ENCODE data around the gene SMCHD1. TPM values are rescaled to one million over a fixed set of nuclear protein-coding genes. Genes with fewer than 3 reads are reported as not detected.

SMCHD1 gene
- total RNA-seq, 1 donor from 2014 or later, result 29.7 TPM

GRCh38 chr18:2818281-2818680, 162.8 kb downstream of the SMCHD1 start:
- Histone ChIP-seq H3K4me1 (ENCODE audit: insufficient read depth, low read length) (no peaks in the 10 kb centered on the region), H2AFZ (ENCODE audit: low read depth, low read length) (no peak overlapping the region), H3K4me3 (ENCODE audit: insufficient read depth, low read depth, low read length) (no peak overlapping the region), H4K20me1 (ENCODE audit: insufficient read depth, low read length) (no peaks in the 10 kb centered on the region), H3K27me3 (ENCODE audit: insufficient read depth, low read length) (no peaks in the 10 kb centered on the region), H3K4me2 (ENCODE audit: low read length) (no peak overlapping the region), H3K9ac (ENCODE audit: low read length) (no peak overlapping the region), H3K36me3 (ENCODE audit: insufficient read depth, low read length) (no peaks in the 10 kb centered on the region), H3K27ac (ENCODE audit: low read depth, low read length) (no peak overlapping the region), H3K79me2 (ENCODE audit: insufficient read depth, low read length) (no peaks in the 10 kb centered on the region), H3K9me3 (ENCODE audit: insufficient read depth, low read depth, low read length) (no peaks in the 10 kb centered on the region)
- no peaks in the 10 kb centered on the region for H3K36me3 Mint-ChIP-seq (ENCODE audit: low read depth, unreplicated experiment)
- H3K4me3 Mint-ChIP-seq (ENCODE audit: unreplicated experiment), result no peak overlapping the region
- no peaks in the 10 kb centered on the region for H3K4me1 Mint-ChIP-seq (ENCODE audit: low read depth, unreplicated experiment)
- H3K9me3 Mint-ChIP-seq (ENCODE audit: unreplicated experiment), result peaks cover 4% of the 10 kb centered on the region
- DNase-seq (ENCODE audit: low read depth) (no peak), FAIRE-seq (no peak)
- TF ChIP-seq, protein P1, sequence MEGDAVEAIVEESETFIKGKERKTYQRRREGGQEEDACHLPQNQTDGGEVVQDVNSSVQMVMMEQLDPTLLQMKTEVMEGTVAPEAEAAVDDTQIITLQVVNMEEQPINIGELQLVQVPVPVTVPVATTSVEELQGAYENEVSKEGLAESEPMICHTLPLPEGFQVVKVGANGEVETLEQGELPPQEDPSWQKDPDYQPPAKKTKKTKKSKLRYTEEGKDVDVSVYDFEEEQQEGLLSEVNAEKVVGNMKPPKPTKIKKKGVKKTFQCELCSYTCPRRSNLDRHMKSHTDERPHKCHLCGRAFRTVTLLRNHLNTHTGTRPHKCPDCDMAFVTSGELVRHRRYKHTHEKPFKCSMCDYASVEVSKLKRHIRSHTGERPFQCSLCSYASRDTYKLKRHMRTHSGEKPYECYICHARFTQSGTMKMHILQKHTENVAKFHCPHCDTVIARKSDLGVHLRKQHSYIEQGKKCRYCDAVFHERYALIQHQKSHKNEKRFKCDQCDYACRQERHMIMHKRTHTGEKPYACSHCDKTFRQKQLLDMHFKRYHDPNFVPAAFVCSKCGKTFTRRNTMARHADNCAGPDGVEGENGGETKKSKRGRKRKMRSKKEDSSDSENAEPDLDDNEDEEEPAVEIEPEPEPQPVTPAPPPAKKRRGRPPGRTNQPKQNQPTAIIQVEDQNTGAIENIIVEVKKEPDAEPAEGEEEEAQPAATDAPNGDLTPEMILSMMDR (IDR thresholded peaks at IDR 0.05; ENCODE audit: insufficient read depth, low read depth, low read length), result no peak
- TF ChIP-seq EZH2 (IDR thresholded peaks at IDR 0.05; ENCODE audit: insufficient read depth, low read length), result no peak
- no peaks in the 10 kb centered on the region for H3K27me3 Mint-ChIP-seq (ENCODE audit: low read depth, unreplicated experiment)
- H3K27ac Mint-ChIP-seq (ENCODE audit: unreplicated experiment), result no peak overlapping the region

DNA sequence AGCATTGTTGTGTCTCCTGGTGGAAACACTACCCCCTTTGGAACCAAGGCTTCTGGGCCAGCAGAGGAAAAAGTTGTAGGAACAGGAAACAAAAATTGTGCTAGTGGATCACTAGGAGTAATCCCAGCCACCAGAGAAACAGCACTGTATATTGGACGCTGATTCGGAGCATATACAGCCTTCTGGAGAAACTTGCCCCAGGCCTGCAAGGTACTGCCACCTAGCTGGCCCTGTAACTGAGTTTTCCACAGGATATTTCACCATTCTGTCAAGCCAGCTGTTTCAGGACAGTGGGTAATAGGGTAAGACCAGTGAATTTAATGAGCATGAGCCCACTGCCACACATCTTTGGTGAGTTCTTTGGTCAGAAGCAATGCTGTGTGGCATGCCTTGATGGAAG, 166.2 kb downstream of the SMCHD1 start:
- H3K9ac ChIP-seq (ENCODE audit: low read length), result no peak overlapping the region
- H3K27me3 ChIP-seq (ENCODE audit: insufficient read depth, low read length), result no peaks in the 10 kb centered on the region
- no peak overlapping the region for H3K4me3 Mint-ChIP-seq (ENCODE audit: unreplicated experiment)
- no peaks in the 10 kb centered on the region for H3K36me3 Mint-ChIP-seq (ENCODE audit: low read depth, unreplicated experiment)
- no peaks in the 10 kb centered on the region for H3K36me3 ChIP-seq (ENCODE audit: insufficient read depth, low read length)
- peaks cover 7% of the 10 kb centered on the region for H3K9me3 Mint-ChIP-seq (ENCODE audit: unreplicated experiment)
- H3K4me1 ChIP-seq (ENCODE audit: insufficient read depth, low read length), result no peaks in the 10 kb centered on the region
- DNase-seq (ENCODE audit: low read depth) (no peak), FAIRE-seq (no peak)
- H3K79me2 ChIP-seq (ENCODE audit: insufficient read depth, low read length), result no peaks in the 10 kb centered on the region
- no peak overlapping the region for H3K4me3 ChIP-seq (ENCODE audit: insufficient read depth, low read depth, low read length)
- H4K20me1 ChIP-seq (ENCODE audit: insufficient read depth, low read length), result no peaks in the 10 kb centered on the region
- H3K27me3 Mint-ChIP-seq (ENCODE audit: low read depth, unreplicated experiment), result no peaks in the 10 kb centered on the region
- H2AFZ ChIP-seq (ENCODE audit: low read depth, low read length), result no peak overlapping the region
- no peak for TF ChIP-seq EZH2 (IDR thresholded peaks at IDR 0.05; ENCODE audit: insufficient read depth, low read length)
- TF ChIP-seq, protein P1 (IDR thresholded peaks at IDR 0.05; ENCODE audit: insufficient read depth, low read depth, low read length), result no peak
- no peak overlapping the region for H3K27ac Mint-ChIP-seq (ENCODE audit: unreplicated experiment)
- no peak overlapping the region for H3K4me2 ChIP-seq (ENCODE audit: low read length)
- no peaks in the 10 kb centered on the region for H3K9me3 ChIP-seq (ENCODE audit: insufficient read depth, low read depth, low read length)
- H3K27ac ChIP-seq (ENCODE audit: low read depth, low read length), result no peak overlapping the region
- H3K4me1 Mint-ChIP-seq (ENCODE audit: low read depth, unreplicated experiment), result no peaks in the 10 kb centered on the region

DNA sequence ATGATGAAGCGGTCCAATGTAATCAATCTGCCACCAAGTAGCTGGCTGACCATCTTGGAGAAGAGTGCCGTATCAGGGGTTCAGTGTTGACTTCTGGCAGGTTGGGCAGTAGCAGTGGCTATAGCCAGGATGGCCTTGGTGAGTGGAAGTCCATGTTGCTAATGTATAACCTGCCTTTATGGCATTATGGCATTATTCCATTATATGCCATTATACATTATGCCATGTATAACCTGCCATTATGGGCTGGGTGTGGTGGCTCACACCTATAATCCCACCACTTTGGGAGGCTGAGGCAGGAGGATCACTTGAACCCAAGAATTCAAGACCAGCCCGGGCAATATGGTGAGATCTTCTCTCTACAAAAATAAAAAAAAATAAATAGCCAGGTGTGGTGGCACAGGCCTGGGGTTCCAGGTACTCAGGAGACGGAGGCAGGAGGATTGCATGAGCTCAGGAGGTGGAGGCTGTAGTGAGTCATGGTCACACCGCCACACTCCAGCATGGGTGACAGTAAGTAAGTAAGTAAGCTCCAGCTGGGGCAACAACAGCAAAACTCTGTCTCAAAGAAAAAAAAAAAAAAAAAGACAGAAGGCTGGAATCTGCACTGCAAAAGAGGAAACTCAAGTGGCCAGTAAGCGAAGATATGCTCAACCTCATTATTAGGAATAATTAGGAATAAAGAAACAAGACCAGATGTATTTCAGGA, 166.8 kb downstream of the SMCHD1 start:
- TF ChIP-seq, protein P1 (IDR thresholded peaks at IDR 0.05; ENCODE audit: insufficient read depth, low read depth, low read length), result no peak
- Histone ChIP-seq H3K4me3 (ENCODE audit: insufficient read depth, low read depth, low read length) (no peak overlapping the region), H3K9me3 (ENCODE audit: insufficient read depth, low read depth, low read length) (no peaks in the 10 kb centered on the region), H3K79me2 (ENCODE audit: insufficient read depth, low read length) (no peaks in the 10 kb centered on the region), H3K4me2 (ENCODE audit: low read length) (no peak overlapping the region), H3K9ac (ENCODE audit: low read length) (no peak overlapping the region), H3K4me1 (ENCODE audit: insufficient read depth, low read length) (no peaks in the 10 kb centered on the region), H2AFZ (ENCODE audit: low read depth, low read length) (no peak overlapping the region), H3K27me3 (ENCODE audit: insufficient read depth, low read length) (no peaks in the 10 kb centered on the region), H3K36me3 (ENCODE audit: insufficient read depth, low read length) (no peaks in the 10 kb centered on the region), H4K20me1 (ENCODE audit: insufficient read depth, low read length) (no peaks in the 10 kb centered on the region), H3K27ac (ENCODE audit: low read depth, low read length) (no peak overlapping the region)
- Mint-ChIP-seq H3K27ac (ENCODE audit: unreplicated experiment) (no peak overlapping the region), H3K9me3 (ENCODE audit: unreplicated experiment) (peaks cover 7% of the 10 kb centered on the region), H3K4me1 (ENCODE audit: low read depth, unreplicated experiment) (no peaks in the 10 kb centered on the region), H3K36me3 (ENCODE audit: low read depth, unreplicated experiment) (no peaks in the 10 kb centered on the region), H3K4me3 (ENCODE audit: unreplicated experiment) (no peak overlapping the region), H3K27me3 (ENCODE audit: low read depth, unreplicated experiment) (no peaks in the 10 kb centered on the region)
- no peak for FAIRE-seq
- no peak for DNase-seq (ENCODE audit: low read depth)
